NCI-H1930 (cell line): ENCODE data around the gene LAIR1.
A peak's percentile ranks its signal among the peaks of the same experiment; 100 is the strongest.
"Not testable (repeated sequence)": the region's sequence is repeated elsewhere in the genome, so short reads cannot be mapped to it uniquely, and the experiment has no call there.

Source experiments
- DNase-seq, 2 experiments: peaks; one replicate each; lab custom pipeline; 2025; lab: John Stamatoyannopoulos, UW

Gene LAIR1, protein sequence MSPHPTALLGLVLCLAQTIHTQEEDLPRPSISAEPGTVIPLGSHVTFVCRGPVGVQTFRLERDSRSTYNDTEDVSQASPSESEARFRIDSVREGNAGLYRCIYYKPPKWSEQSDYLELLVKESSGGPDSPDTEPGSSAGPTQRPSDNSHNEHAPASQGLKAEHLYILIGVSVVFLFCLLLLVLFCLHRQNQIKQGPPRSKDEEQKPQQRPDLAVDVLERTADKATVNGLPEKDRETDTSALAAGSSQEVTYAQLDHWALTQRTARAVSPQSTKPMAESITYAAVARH

DNA sequence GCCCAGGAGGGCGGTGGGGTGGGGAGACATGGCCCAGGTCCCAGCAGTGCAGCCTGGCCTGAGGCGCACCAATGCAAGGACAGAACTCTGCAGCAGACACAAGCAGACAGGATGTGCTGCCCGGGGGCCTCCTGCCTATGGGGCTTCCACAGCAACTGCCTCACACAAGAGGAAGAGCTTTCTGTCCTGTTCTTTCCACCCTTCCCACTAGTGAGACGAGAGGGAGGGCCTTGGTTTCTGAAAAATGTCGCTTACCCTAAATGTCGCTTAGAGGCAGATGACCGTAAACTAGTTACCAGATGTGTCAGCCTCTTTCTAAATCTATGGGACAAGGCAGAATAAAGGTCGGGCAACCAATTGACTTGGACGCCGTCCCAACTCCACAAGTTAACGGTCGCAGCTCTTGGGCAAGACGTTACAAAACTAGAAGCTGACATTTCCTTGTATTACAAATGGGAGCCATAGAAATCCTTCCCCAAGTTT lies at the start of gene LAIR1:
Gene LAIR1, minus strand, starts transcription at position 157 of the 483 bp plus-strand sequence. Its CDS starts 127 bp downstream, at position 30.
- DNase-seq: no peak

DNA sequence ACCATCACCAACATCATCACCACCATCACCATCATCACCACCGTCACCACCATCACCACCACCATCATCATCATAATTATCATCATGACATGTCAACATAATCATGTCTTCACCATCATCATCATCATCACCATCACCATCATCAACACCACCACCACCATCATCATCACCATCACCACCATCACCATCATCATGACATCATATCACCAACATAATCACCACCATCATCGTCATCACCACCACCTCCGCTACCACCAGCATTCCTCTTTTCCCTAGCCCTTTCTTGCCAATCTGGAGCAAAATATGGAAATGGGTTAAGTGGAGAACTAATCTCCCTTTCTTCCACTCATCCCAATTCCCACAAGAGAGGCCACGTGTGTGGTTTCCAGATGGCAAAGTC lies 49.4 kb upstream of the LAIR1 start:
- no peak for DNase-seq

DNA sequence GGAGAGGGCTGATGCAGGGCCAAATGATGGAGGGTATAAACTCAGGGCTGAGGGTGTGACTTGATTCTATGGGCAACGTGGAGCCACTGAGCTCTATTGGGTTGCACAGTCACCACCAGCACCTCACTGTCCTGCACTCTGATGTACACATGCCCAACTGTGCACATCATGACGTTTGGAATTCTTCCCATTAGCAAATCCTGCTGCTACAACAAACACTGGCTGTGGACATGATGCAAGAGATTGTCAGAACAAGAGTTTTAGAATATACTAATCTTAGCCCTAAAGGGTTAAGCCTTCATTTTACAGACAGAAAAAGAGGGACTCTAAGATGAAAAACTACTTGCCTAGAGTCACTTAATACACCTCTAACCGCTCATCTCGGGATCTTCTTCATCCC lies 48.1 kb upstream of the LAIR1 start:
- DNase-seq: no peak

DNA sequence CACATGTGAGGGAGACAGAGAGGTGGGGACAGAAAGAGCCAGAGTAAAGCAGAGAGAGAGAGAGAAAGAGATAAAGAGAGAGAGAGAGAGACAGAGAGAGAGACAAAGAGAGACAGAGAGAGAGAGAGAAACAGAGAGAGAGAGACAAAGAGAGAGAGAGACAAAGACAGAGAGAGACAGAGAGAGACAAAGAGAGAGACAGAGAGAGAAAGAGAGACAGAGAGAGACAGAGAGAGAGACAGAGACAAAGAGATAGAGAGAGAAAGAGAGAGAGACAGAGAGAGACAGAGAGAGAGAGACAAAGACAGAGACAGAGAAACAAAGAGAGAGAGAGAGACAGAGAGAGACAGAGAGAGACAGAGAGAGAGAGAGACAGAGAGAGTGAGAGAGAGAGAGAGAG lies 46.3 kb upstream of the LAIR1 start:
- no peak for DNase-seq

DNA sequence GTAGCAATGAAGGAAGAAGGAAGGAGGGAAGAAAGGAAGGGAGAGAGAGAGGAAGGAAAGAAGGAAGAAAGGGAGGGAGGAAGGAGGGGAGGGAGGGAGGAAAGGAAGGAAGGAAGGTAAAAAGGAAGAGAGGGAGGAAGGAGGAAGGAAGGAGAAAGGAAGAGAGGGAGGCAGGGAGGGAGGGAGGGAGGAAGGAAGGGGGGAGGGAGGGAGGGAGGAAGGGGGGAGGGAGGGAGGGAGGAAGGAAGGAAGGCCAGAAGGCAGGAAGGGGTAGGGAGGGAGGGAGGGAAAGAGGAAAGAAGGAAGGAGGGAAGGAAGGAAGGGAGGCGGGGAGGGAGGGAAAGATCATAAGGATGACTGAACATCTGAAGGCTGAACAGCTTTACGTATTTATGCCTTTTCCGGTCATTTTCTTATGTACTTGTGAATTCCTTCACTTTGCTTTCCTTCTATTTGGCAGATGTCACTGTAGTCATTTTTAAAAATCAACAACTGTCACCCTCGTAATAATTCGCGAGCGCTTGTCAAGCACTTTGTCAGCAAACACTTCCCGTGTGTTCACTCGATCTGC lies 43.8 kb upstream of the LAIR1 start:
- no peak for DNase-seq

DNA sequence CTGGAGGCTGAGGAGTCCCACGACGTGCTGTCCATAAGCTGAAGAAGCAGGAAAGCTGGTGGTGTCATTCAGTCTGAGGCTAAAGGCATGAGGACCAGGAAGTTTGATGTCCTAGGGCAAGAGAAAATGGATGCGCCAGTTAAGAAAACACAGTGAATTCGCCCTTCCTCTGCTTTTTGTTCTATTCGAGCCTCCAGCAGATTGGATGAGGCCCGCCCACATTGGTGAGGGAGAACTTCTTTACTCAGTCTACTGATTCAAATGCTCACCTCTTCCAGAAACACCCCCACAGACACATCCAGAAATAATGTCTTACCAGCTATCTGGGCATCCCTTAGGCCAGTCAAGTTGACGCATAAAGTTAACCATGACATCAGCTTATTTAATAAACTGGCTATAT lies 43.0 kb upstream of the LAIR1 start:
- no peak for DNase-seq

DNA sequence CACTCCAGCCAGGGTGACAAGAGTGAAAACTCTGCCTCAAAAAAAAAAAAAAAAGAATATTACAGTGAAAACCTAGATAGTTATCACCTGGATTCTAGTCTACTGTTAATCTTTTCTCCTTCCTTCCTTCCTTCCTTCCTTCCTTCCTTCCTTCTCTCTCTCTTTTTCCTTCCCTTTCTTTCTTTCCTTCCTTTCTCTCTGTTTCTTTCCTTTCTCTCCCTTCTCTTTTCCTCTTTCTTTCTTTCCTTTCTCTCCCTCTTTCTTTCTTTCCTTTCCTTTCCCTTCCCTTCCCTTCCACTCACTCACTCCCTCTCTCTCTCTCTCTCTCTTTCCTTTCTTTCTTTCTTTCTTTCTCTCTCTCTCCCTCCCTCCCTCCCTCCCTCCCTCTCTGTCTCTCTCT lies 40.9 kb upstream of the LAIR1 start:
- DNase-seq: no peak

DNA sequence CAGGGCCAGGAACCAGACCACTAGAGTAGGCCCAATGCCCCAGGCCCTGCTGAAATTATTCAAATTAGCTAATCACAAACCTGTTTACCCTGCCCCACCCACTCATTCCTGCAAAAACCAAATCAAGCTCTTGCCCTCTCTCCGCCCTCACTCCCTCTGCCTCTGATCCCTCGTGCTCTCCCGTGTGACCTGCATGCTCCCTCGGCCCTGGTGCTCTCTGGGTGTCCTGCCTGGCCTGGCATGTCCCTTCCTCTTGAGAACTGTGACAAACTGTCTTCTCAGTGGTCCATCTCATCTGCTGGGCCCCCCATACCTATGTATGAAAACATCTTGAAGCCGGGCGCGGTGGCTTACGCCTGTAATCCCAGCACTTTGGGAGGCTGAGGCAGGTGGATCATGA lies 38.3 kb upstream of the LAIR1 start:
- DNase-seq: no peak

DNA sequence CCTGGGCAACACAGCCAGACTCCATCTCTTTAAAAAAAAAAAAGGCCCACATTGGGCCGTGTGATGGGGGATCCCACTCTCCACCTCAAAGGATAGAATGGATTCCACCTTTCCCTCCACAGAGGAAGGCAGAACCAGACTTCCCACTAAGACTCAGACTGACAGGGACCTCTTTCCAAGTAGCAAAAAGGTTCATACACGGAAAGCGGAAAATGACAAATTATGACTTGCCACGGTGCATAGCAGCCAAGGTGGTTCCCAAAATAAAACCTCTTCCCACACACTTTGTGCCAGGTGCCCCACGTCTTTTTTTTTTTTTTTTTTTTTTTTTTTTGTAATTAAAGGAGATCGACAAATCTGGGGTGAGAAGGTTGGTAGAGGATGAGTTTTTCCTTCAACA lies 36.2 kb upstream of the LAIR1 start:
- no peak for DNase-seq

DNA sequence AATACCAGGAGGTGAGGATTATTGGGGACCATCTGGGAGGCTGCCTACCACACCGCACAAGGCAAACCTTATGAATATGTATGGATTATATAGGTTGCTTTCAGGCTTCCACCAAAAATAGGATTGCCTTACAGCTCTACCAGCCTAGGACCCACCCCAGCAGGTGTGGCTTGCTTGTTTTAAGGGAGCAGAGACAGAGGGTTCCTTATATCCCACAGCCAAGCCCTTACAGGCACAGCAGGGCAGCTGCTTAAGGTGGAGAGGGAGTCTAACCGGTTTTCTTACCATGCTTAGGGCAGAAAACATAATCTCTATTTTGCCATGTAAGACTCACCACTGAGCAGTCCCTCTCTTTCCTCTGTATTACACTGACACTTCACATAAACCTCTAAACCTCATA lies 34.5 kb upstream of the LAIR1 start:
- no peak for DNase-seq

DNA sequence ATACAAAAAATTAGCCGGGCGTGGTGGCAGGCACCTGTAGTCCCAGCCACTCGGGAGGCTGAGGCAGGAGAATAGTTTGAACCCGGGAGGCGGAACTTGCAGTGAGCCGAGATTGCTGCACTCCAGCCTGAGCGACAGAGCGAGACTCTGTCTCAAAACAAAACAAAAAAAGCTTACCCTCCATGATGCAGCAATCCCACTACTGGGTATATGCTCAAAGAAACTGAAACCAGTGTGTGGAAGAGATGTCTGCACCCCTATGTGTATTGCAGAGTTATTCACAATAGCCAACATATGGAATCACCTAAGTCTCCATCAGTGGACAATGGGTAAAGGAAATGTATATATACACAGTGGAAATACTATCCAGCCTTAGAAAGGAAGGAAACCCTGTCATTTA lies 31.0 kb upstream of the LAIR1 start:
- DNase-seq: no peak

DNA sequence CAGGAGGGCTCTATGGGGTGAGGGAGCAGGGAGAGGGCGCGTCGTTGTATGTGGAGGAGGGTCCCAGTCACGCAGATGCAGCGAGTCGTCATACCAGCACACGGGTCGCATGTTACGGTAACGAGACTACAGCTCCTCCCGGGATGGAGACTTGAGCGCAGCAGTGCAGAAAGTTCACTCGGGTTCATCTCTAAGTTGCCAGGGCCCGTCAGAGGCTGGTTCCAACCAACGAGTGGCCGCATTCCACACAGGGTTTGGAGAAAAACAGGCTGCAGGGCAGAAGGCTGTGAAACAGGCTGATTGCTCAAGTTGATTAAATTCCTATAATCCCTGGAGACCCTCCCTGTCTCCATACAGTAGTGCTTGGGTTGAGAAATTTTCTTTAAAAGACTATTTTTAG lies 28.6 kb upstream of the LAIR1 start:
- no peak for DNase-seq

DNA sequence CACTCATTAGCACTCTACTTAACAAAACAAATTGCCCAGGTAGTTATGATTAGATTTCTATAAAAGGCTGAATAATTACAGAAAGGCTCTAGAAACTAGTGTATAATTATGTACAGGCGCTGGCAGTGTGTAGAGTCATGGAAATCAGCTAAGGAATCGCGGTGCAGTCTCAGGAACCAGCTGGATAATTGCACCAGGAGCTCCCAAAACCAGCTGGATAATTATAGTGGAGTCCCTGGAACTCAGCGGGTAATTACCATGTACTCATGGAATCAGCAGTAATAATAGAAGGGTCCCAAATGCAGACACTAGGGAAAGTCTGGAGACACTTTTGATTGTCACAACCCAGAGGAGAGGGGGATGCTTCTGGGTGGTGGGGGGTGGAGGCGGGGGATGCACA lies 27.4 kb upstream of the LAIR1 start:
- DNase-seq: no peak

DNA sequence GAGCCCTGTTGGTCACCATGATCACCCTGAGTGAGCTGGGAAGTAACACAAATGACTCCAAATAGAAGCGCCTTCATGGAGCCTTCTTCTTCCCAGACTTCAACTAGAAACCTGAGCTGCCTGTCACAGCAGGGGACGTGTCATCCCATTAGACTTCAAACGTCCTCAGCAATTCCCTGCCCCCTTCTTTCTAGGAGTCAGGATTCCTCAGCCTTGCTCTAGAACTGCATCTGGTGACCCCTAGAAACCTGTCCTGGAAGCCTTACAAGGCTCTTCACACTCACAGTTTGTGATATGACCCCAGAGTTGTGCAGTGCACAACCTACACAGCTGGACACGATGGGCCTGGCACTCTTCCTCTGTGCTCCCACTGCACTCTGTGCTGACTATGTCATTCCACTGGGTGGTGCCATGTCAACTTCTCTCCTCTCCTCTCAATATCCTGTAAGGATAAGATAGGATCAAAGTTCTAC lies 26.9 kb upstream of the LAIR1 start:
- DNase-seq: no peak

DNA sequence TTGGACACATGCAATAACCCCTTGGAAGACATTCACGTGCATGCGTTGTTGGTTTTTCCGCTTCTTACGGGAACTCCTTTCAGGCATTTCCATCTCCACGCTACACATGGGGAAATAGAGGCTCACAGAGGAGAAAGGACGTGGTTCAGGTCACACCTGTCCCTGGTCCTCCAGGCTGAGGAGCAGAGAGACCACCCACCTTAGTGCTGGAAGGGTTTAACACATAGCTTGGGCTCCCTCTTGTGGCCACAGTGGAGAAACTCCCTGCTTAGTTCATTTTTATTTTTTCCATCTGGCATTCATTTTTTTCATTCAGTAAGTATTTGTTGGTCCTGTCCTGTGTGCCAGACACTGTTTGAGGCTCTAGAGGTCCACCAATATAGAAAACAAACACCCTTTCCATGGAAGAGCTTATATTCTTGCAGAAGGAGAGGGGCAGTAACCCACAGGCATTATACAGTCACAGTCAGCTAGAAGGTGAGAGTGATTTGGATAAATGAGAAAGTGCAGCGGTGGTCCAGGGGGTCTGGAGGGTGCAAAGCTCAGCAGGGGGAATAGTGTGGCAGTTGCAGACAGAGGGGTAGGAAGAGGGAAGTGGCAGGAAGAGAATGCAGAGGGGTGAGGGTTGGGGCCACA lies 26.3 kb upstream of the LAIR1 start:
- peak; percentile 47 to 68 for DNase-seq

DNA sequence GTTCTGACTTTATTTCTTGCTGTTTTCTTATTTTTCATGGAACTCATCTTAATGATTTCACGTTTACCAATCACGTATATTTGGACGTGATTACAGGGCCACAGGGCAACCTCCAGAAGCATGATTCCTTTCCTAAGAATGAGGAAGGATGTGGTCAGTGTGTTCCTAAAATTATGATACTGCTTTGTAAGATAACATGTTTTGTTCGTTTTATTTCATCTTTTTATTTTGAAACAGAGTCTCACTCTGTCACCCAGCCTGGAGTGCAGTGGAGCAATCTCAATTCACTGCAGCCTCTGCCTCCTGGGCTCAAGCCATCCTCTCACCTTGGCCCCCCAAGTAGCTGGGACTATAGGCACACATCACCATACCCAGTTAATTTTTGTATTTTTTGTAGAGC lies 24.8 kb upstream of the LAIR1 start:
- no peak for DNase-seq

DNA sequence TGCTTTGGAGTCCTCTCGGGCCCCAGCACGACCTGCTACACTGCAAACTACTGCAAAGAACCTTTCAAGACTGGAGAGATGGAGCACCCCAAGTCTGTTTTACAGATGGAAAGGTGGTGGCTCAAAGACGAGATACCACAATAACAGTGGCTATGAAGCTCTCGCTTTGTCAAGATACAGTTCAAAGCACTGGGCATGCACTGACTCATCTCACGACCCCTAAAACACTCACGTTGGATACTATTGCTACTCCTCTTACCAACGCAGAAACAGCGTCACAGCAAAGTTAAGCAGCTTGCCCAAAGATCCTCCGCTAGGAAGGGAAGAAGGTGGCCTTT lies 24.0 kb upstream of the LAIR1 start:
- DNase-seq: no peak

DNA sequence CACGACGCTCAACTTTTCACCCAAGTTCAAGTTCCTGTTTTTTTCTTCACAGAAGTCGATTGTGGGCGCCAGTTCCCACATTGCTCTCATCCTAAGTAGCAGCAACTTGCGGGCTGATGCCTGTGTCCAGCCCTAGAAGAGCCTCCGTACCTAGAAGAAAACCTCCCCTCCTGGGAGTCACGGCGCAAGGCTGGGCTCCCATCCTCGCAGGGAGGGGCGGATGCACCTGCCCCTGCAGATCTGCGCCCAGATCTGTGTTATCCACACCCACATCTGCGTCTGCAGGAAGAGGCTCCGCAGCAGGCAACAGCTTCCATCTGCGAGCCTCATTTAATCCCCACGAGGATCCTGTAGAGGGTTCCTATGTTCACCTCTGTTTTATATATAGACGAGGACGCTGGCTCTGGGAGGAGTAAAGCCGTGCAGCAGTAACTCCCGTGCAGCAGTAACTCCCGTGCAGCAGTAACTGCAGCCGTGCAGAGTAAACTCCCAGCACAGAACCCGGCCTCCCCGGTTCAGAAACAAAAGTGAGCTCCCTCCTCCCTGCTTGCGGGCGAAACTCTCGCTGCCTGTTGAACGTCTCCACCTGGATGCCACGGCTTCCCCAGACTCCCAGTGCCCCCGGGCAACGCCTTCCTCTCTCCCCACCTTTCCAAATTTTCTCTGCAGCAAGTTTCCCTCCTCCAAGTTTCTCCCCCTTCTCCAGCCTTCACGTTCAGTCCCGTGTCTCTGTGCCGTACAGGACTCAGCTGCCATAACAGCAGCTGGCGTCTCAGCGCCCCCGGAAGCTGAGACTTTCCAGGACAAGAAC lies 23.5 kb upstream of the LAIR1 start:
- DNase-seq: no peak

DNA sequence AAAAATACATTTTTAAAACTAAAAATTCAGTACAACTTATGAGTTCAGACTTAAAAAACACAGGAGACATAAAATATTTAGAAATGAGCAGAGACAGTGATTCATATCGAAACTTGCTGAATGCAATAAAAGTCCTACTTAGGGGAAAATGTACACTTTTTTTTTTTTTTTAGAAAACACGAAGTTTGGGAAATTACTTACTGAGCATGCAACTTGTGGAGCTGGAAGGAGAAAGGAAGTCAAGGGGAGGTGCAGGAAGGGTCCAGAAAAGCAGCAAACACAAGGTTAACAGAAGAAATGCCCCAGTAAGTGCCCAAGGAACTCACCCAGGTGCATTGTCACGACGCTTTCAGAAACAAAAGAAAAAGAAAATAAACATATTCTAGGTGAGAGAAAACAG lies 18.6 kb upstream of the LAIR1 start:
- no peak for DNase-seq

DNA sequence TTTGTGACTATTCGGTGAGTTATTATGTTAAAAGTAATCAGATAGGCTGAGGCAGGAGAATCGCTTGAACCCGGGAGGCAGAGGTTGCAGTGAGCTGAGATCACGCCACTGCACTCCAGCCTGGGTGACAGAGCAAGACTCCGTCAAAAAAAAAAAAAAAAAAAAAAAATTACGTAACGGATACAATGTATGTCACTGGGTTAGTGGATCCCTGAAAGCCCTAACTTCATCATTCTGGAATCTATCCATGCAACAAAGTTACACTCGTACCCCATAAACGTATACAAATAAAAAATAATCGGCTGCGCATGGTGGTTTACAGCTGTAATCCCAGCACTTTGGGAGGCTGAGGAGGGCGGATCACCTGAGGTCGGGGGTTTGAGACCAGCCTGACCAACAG lies 17.3 kb upstream of the LAIR1 start:
- not testable (repeated sequence) for DNase-seq

DNA sequence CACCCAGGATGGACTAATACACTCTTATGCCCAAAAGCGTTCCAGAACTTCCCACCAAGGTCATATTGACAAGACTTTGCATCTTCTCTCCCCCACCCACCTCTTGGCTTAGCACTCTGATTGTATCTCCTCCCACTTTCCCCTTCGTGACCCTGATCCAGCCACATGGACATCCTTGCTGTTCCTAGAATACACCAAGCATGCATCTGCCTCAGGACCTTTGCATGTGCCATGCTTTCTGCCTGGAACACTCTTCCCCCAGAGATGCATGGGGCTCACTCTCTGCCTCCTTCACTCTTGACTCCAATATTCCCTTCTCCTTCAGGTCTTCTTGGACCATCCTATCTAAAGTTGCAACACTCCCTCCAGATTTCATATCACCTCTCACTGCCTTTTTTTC lies 16.2 kb upstream of the LAIR1 start:
- no peak for DNase-seq

DNA sequence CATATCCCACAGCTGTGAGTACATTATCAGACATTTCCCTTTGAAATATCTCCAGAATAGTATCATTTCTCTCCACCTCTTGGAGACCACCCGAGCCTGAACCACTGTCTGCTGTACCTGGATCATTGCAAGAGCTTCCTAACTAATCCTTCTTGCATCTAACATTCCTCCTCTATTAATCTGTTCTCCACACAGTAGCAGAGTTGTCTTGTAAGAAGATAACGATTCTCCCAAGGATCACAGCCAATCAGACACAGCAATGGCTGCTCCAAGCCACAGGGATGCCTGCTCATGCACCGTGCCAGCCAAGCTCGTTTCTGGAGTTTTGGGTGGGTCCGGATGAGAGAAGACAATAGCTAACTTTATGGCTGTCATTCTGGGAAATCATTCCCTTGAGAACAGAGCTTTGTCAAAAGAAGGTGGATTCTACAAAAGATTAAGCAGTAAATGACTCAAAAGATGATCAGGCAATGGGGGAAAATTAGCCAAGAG lies 14.5 kb upstream of the LAIR1 start:
- no peak for DNase-seq
